HG03378 (cell line): Measurements from ENCODE around the gene RFC4.

Source experiments
- ATAC-seq: cut with Tn5 transposase; IDR thresholded peaks from one replicate; pipeline ENCODE4 v1.9.1; 2021; ENCODE audit warnings: mild to moderate bottlenecking, moderate library complexity; ENCODE audit not compliant: unreplicated experiment

Gene RFC4

GRCh38 chr3:186751480-186751879 lies 54.8 kb downstream of the RFC4 start:
- ATAC-seq, result no peak

- no peak for ATAC-seq
Measured at GRCh38 chr3:186750316-186750715, 56.0 kb downstream of the RFC4 start.

- no peak for ATAC-seq
Measured at GRCh38 chr3:186746008-186746407, 60.3 kb downstream of the RFC4 start.

GRCh38 chr3:186743666-186744065 lies 62.6 kb downstream of the RFC4 start:
- ATAC-seq, result no peak

GRCh38 chr3:186742618-186743380 lies 63.5 kb downstream of the RFC4 start:
- no peak for ATAC-seq
